Hippocampal formation (tissue), 2 donors: ENCODE data around the gene EYA4.

Experiments
- DNase-seq, 2 donors: peaks; one replicate each; lab custom pipeline; 2025; lab: John Stamatoyannopoulos, UW

EYA4 gene

GRCh38 chr6:133289733-133290306 lies 48.7 kb downstream of the EYA4 start:
- no peak for DNase-seq

GRCh38 chr6:133290930-133291329 lies 49.8 kb downstream of the EYA4 start:
- no peak for DNase-seq

- no peak for DNase-seq
These were observed 50.5 kb downstream of the EYA4 start for GRCh38 chr6:133291671-133292070.

GRCh38 chr6:133297657-133298056 lies 56.5 kb downstream of the EYA4 start:
- no peak for DNase-seq

- no peak for DNase-seq
These were observed 57.2 kb downstream of the EYA4 start for GRCh38 chr6:133298335-133298734.

GRCh38 chr6:133298801-133299200 lies 57.6 kb downstream of the EYA4 start:
- no peak for DNase-seq

GRCh38 chr6:133300896-133301295 lies 59.7 kb downstream of the EYA4 start:
- no peak for DNase-seq

GRCh38 chr6:133301835-133302234 lies 60.7 kb downstream of the EYA4 start:
- DNase-seq: no peak

GRCh38 chr6:133306931-133307330 lies 65.8 kb downstream of the EYA4 start:
- no peak for DNase-seq

- DNase-seq: no peak
These were observed 68.4 kb downstream of the EYA4 start for GRCh38 chr6:133309579-133309978.

- DNase-seq: no peak
These were observed 70.8 kb downstream of the EYA4 start for GRCh38 chr6:133312006-133312405.

GRCh38 chr6:133313068-133313467 lies 71.9 kb downstream of the EYA4 start:
- no peak for DNase-seq

GRCh38 chr6:133314947-133315346 lies 73.8 kb downstream of the EYA4 start:
- DNase-seq: no peak

- DNase-seq: no peak
These were observed 74.7 kb downstream of the EYA4 start for GRCh38 chr6:133315811-133316210.

- no peak for DNase-seq
These were observed 76.5 kb downstream of the EYA4 start for GRCh38 chr6:133317704-133318103.

GRCh38 chr6:133326584-133326983 lies 85.4 kb downstream of the EYA4 start:
- DNase-seq: no peak

- DNase-seq: no peak
These were observed 92.7 kb downstream of the EYA4 start for GRCh38 chr6:133333852-133334251.

GRCh38 chr6:133337308-133337707 lies 96.2 kb downstream of the EYA4 start:
- DNase-seq: no peak

GRCh38 chr6:133339543-133340384 lies 98.6 kb downstream of the EYA4 start:
- DNase-seq: no peak

GRCh38 chr6:133340557-133340956 lies 99.4 kb downstream of the EYA4 start:
- no peak for DNase-seq

GRCh38 chr6:133341607-133342158 lies 100.5 kb downstream of the EYA4 start:
- no peak for DNase-seq

- DNase-seq: no peak
These were observed 102.1 kb downstream of the EYA4 start for GRCh38 chr6:133343220-133343619.

GRCh38 chr6:133348846-133349245 lies 107.7 kb downstream of the EYA4 start:
- DNase-seq: no peak
